K562 (cell line): ENCODE measurements around the gene DYNC1H1. TPM values are rescaled to one million over a fixed set of nuclear protein-coding genes. Genes with fewer than 3 reads are reported as not detected.

Source experiments
- ATAC-seq: fragments of 200-7000 bp; cut with Tn5 transposase; 3 replicates; pipeline ENCODE4 v1.9.1; 2020; ENCODE audit warnings: moderate library complexity
- BruUV-seq: library from RNA; stranded (reverse); fragments of 400-500 nt; replicated peaks from 2 replicates; lab custom pipeline; 2021; lab: Mats Ljungman, UMichigan
- CTCF ChIA-PET: fragments of 300-600 bp; formaldehyde crosslinking; extraction: SDS; loops from one replicate; lab custom pipeline; 2021; ENCODE audit warnings: low intra/inter-chr PET ratio; lab: Yijun Ruan, JAX
- POLR2A ChIA-PET: fragments of 300-600, 350-650 bp; sonication (Branson Sonifier 250); formaldehyde crosslinking; extraction: SDS; loops from one replicate; lab custom pipeline; 2021; ENCODE audit warnings: antibody characterized with exemption, inconsistent platforms; lab: Yijun Ruan, JAX
- DNase-seq, 4 experiments: peaks; one replicate each; pipeline versions ENCODE4 v3.0.0 to v3.0.0-alpha.2; 2011 to 2018; ENCODE audit warnings: low spot score in 3 of 4, mixed read lengths in 3 of 4; ENCODE audit errors: extremely low read depth in 1 of 4
- FAIRE-seq: peaks from 2 replicates; lab custom pipeline; 2011; peaks lifted over from hg19 to GRCh38; lab: Jason Lieb, UNC
- H2AFZ ChIP-seq: 2 replicates; pipeline ENCODE4 v1.6.0; 2011; ENCODE audit warnings: low read depth, low read length, control low read depth, inconsistent platforms
- H3K27ac ChIP-seq: fragments of 200-600 bp; 3 replicates; pipeline ENCODE4 v1.8.0; 2011; ENCODE audit warnings: low read depth, mild to moderate bottlenecking, control low read depth, inconsistent platforms, low read length, moderate library complexity, mixed read lengths; ENCODE audit errors: extremely low read depth
- H3K27me3 ChIP-seq, 2 experiments: fragments of 300-600 bp in 1 of 2; 2 replicates in 1 of 2; 3 replicates in 1 of 2; pipeline versions ENCODE4 v1.6.0 to v1.8.0; 2011; ENCODE audit warnings: inconsistent platforms in 2 of 2, low read length in 2 of 2, mild to moderate bottlenecking in 1 of 2, mixed read lengths in 1 of 2, moderate library complexity in 1 of 2; ENCODE audit not compliant: control insufficient read depth in 2 of 2, insufficient read depth in 2 of 2
- H3K36me3 ChIP-seq: fragments of 300-600 bp; 3 replicates; pipeline ENCODE4 v1.8.0; 2011; ENCODE audit warnings: mild to moderate bottlenecking, low read length, inconsistent platforms; ENCODE audit not compliant: control insufficient read depth, insufficient read depth
- H3K4me1 ChIP-seq, 2 experiments: fragments of 200-600 bp in 1 of 2; replicated peaks in 1 of 2; 2 replicates in 1 of 2; 3 replicates in 1 of 2; pipeline versions ENCODE4 v1.5.1 to v1.8.0; 2011; ENCODE audit warnings: inconsistent platforms in 2 of 2, low read length in 2 of 2, mild to moderate bottlenecking in 1 of 2, mixed read lengths in 1 of 2, moderate library complexity in 1 of 2; ENCODE audit not compliant: control insufficient read depth in 2 of 2, insufficient read depth in 2 of 2
- H3K4me2 ChIP-seq: 2 replicates; pipeline ENCODE4 v1.6.1; 2011; ENCODE audit warnings: low read length, control low read depth, inconsistent platforms, mixed read lengths; ENCODE audit not compliant: insufficient read depth
- H3K4me3 ChIP-seq: fragments of 200-600 bp; sonication (generic), shearing (Covaris generic); 2 replicates; pipeline ENCODE4 v1.5.1; 2016; ENCODE audit warnings: control low read depth, inconsistent platforms
- H3K79me2 ChIP-seq: fragments of 200-600 bp; 3 replicates; pipeline ENCODE4 v1.8.0; 2011; ENCODE audit warnings: low read length, inconsistent platforms; ENCODE audit not compliant: control insufficient read depth, insufficient read depth
- H3K9ac ChIP-seq, 2 experiments: 2 replicates each; pipeline versions ENCODE4 v1.6.0 to v1.6.1; 2011; ENCODE audit warnings: low read depth in 2 of 2, low read length in 2 of 2, control low read depth in 1 of 2, inconsistent platforms in 1 of 2, mild to moderate bottlenecking in 1 of 2, mixed read lengths in 1 of 2; ENCODE audit not compliant: insufficient read depth in 1 of 2
- H3K9me1 ChIP-seq: one replicate; pipeline ENCODE4 v1.6.0; 2011; ENCODE audit warnings: inconsistent platforms, mild to moderate bottlenecking, low read length, moderate library complexity; ENCODE audit not compliant: control insufficient read depth, insufficient read depth
- H3K9me3 ChIP-seq: replicated peaks from 2 replicates; pipeline ENCODE4 v1.5.1; 2011; ENCODE audit warnings: low read depth, low read length, inconsistent platforms; ENCODE audit not compliant: control insufficient read depth, insufficient read depth
- H4K20me1 ChIP-seq: replicated peaks from 2 replicates; pipeline ENCODE4 v1.6.1; 2011; ENCODE audit warnings: low read length, inconsistent platforms, mixed read lengths; ENCODE audit not compliant: control insufficient read depth, insufficient read depth
- ARID1B ChIP-seq: fragments of 450-650 bp; IDR thresholded peaks from 2 replicates; pipeline ENCODE4 v1.6.1; 2016; ENCODE audit warnings: antibody characterized with exemption, mild to moderate bottlenecking, inconsistent platforms
- NFIX ChIP-seq: fragments of 250-450 bp; sonication (Bioruptor Pico); IDR thresholded peaks from 2 replicates; pipeline ENCODE4 v1.4.0; 2020; ENCODE audit warnings: low read depth, mild to moderate bottlenecking, moderate library complexity
- NONO ChIP-seq, 2 experiments: fragments of 200-400 bp in 1 of 2; fragments of 450-650 bp in 1 of 2; formaldehyde crosslinking in 1 of 2; IDR thresholded peaks; 2 replicates each; pipeline ENCODE4 v1.6.1; 2017; ENCODE audit warnings: low read depth in 2 of 2, mild to moderate bottlenecking in 2 of 2, moderate library complexity in 2 of 2, low read length in 1 of 2
- PKNOX1 ChIP-seq: fragments of 450-650 bp; IDR thresholded peaks from 2 replicates; pipeline ENCODE4 v1.6.1; 2016
- TFE3 ChIP-seq: fragments of 450-650 bp; formaldehyde crosslinking; IDR thresholded peaks from 2 replicates; pipeline ENCODE4 v1.4.0; 2020; ENCODE audit warnings: mild to moderate bottlenecking, mixed read lengths
- WGBS: fragments of 100-300 bp; shearing (Covaris generic); methylation state at CpG from one replicate; pipeline ENCODE4 v1.1.6; 2016; ENCODE audit warnings: low coverage, mixed read lengths; ENCODE audit not compliant: insufficient coverage; ENCODE audit errors: missing lambda C conversion rate; 5-methylcytosine and 5-hydroxymethylcytosine counted together
- in situ Hi-C: fragments of 300-500 bp; cut with MboI; formaldehyde crosslinking; loops from 4 replicates; pipeline ENCODE4 v1.15.0; 2018; ENCODE audit warnings: inconsistent platforms, mixed read lengths
- intact Hi-C: fragments of 100-400 bp; cut with micrococcal nuclease; formaldehyde crosslinking; loops from 2 replicates; pipeline ENCODE4 v1.14.2; 2022
- polyA plus RNA-seq, 8 experiments: library from polyadenylated mRNA; depleted of rRNA in 4 of 8; stranded (reverse) in 5 of 8; unstranded in 3 of 8; fragments of >200 nt; fragmentation: Nextera tagmentation in 2 of 8; fragmentation: Illumina TruSeq in 1 of 8; extraction: Ambion mirVana in 2 of 8; extraction: Trizol in 1 of 8; gene quantifications; 2 replicates each; pipeline versions ENCODE4 v1.2.1 to v1.2.3, GENCODE V29; 2011 to 2014; ENCODE audit warnings: inconsistent platforms in 1 of 8, missing spikeins in 1 of 8
- total RNA-seq, 7 experiments: library from RNA; depleted of rRNA in 6 of 7; stranded (reverse); fragments of >200 nt in 6 of 7; fragmentation: Illumina TruSeq in 2 of 7; extraction: Trizol in 2 of 7; gene quantifications; 2 replicates each; pipeline versions ENCODE4 v1.2.1 to v1.2.3, GENCODE V29; 2011 to 2021; ENCODE audit warnings: low replicate concordance in 1 of 7

The DYNC1H1 gene
- total and polyA plus RNA-seq, 9 of the 15 experiments (the other 6 are each of a cell fraction or from before 2014, with no cell fraction given), result 31.9 to 335 (median 115) TPM

- Histone ChIP-seq H4K20me1 (no peaks in the 10 kb centered on the region), H3K4me3 (no peak overlapping the region), H3K36me3 (no peaks in the 10 kb centered on the region), H3K79me2 (peaks cover 17% of the 10 kb centered on the region), H3K9ac (no peak overlapping the region), H2AFZ (no peak overlapping the region), H3K27ac (no peak overlapping the region), H3K9me1 (no peaks in the 10 kb centered on the region), H3K4me2 (no peak overlapping the region), H3K4me1 (peaks cover 3 to 14% of the 10 kb centered on the region in 2 experiments; a peak in 4 of 5 replicates), H3K9me3 (no peaks in the 10 kb centered on the region), H3K27me3 (no peaks in the 10 kb centered on the region)
- no peak for ATAC-seq
- POLR2A ChIA-PET, result interaction anchor here (0.6 to 0.9 kb wide), 2 partner anchors 19 to 342 kb away, joined by 4 read pairs; no protein-coding TSS in a partner anchor
- no TSS peak for BruUV-seq
- intact Hi-C loops, result no loop called here
- 60% methylated on average over 5 of the region's 5 CpGs for WGBS
- in situ Hi-C loops, result no loop called here
- no peak for DNase-seq
- no peak for FAIRE-seq
- CTCF ChIA-PET, result no interaction called here
- TF ChIP-seq NFIX (no peak), NONO (IDR thresholded peaks at IDR 0.05; ENCODE audit: low read depth in 2 of 2, low read length in 1 of 2) (no peak)
These were observed 19.9 kb upstream of the DYNC1H1 start for GRCh38 chr14:101944451-101944850.

- Histone ChIP-seq H3K4me1 (peaks cover 4 to 18% of the 10 kb centered on the region in 2 experiments; a peak in 4 of 5 replicates), H2AFZ (no peak overlapping the region), H3K27ac (no peak overlapping the region), H3K4me2 (no peak overlapping the region), H3K4me3 (no peak overlapping the region), H3K9me3 (no peaks in the 10 kb centered on the region), H4K20me1 (no peaks in the 10 kb centered on the region), H3K79me2 (peaks cover 17% of the 10 kb centered on the region), H3K9ac (no peak overlapping the region), H3K27me3 (no peaks in the 10 kb centered on the region), H3K36me3 (no peaks in the 10 kb centered on the region), H3K9me1 (no peaks in the 10 kb centered on the region)
- intact Hi-C loops (loop anchor here (5.0 kb wide), 2 partner anchors 183 to 233 kb away; partner anchors contain the start of gene PPP2R5C), in situ Hi-C loops (no loop called here)
- TF ChIP-seq ARID1B, result no peak
- peak; percentile 71 for TF ChIP-seq PKNOX1
- peak; percentile 50 for TF ChIP-seq TFE3 (CRISPR knock-in tag)
- DNase-seq (no peak), FAIRE-seq (no peak), ATAC-seq (no peak)
- CTCF ChIA-PET, result no interaction called here
- BruUV-seq, result no TSS peak
- WGBS, result 37% methylated on average over 2 of the region's 5 CpGs
- POLR2A ChIA-PET, result interaction anchor here (0.6 to 0.9 kb wide), 4 partner anchors 15 to 526 kb away, joined by 3 to 4 read pairs (median 3); no protein-coding TSS in a partner anchor
These were observed 19.2 kb upstream of the DYNC1H1 start for GRCh38 chr14:101945171-101945570.
